HepG2 (cell line): ENCODE results near the gene EPHB6. TPM values are rescaled to one million over a fixed set of nuclear protein-coding genes. Genes with fewer than 3 reads are reported as not detected.

Experiments
- ATAC-seq: fragments of 200-7000 bp; cut with Tn5 transposase; 3 replicates; pipeline ENCODE4 v1.9.1; 2020; ENCODE audit warnings: mild to moderate bottlenecking, moderate library complexity
- BruUV-seq: library from RNA; stranded (reverse); fragments of 400-500 nt; replicated peaks from 2 replicates; lab custom pipeline; 2021; lab: Mats Ljungman, UMichigan
- CTCF ChIA-PET: fragments of 300-600 bp; formaldehyde crosslinking; extraction: SDS; loops from one replicate; lab custom pipeline; 2021; ENCODE audit warnings: low total read pairs, inconsistent platforms, low intra/inter-chr PET ratio; lab: Yijun Ruan, JAX
- POLR2A ChIA-PET: fragments of 350-600 bp; sonication (Branson Sonifier 250); formaldehyde crosslinking; loops from one replicate; lab custom pipeline; 2020; ENCODE audit warnings: antibody characterized with exemption, inconsistent platforms; lab: Yijun Ruan, JAX
- DNase-seq: peaks from one replicate; pipeline ENCODE4 v3.0.0-alpha.2; 2015; ENCODE audit warnings: low spot score
- FAIRE-seq: peaks from 3 replicates; lab custom pipeline; 2011; peaks lifted over from hg19 to GRCh38; lab: Jason Lieb, UNC
- H2AFZ ChIP-seq: one replicate; pipeline ENCODE4 v1.6.1; 2011; ENCODE audit warnings: low read length, inconsistent platforms
- H3K27ac ChIP-seq: fragments of 300-600 bp; 3 replicates; pipeline ENCODE4 v1.8.0; 2011; ENCODE audit warnings: mixed run types, mild to moderate bottlenecking, mixed read lengths, low read length, inconsistent platforms; ENCODE audit not compliant: insufficient read depth; ENCODE audit errors: extremely low read length
- H3K27me3 ChIP-seq, 2 experiments: fragments of 200-600 bp in 1 of 2; 2 replicates in 1 of 2; 3 replicates in 1 of 2; pipeline versions ENCODE4 v1.6.0 to v1.8.0; 2011; ENCODE audit warnings: low read length in 2 of 2, mild to moderate bottlenecking in 2 of 2, moderate library complexity in 2 of 2, inconsistent platforms in 1 of 2; ENCODE audit not compliant: insufficient read depth in 2 of 2, control insufficient read depth in 1 of 2
- H3K36me3 ChIP-seq, 2 experiments: fragments of 200-600 bp in 1 of 2; replicated peaks in 1 of 2; 2 replicates in 1 of 2; 3 replicates in 1 of 2; pipeline versions ENCODE4 v1.5.1 to v1.8.0; 2011; ENCODE audit warnings: low read length in 2 of 2, inconsistent platforms in 1 of 2; ENCODE audit not compliant: insufficient read depth in 2 of 2, control insufficient read depth in 1 of 2
- H3K4me1 ChIP-seq: 2 replicates; pipeline ENCODE4 v1.5.1; 2012; ENCODE audit warnings: low read length, inconsistent platforms; ENCODE audit not compliant: insufficient read depth
- H3K4me2 ChIP-seq: 2 replicates; pipeline ENCODE4 v1.6.0; 2011; ENCODE audit warnings: low read depth, low read length, inconsistent platforms
- H3K4me3 ChIP-seq, 3 experiments: fragments of 200-600 bp in 1 of 3; sonication (generic), shearing (Covaris generic) in 1 of 3; replicated peaks in 1 of 3; 2 replicates each; pipeline ENCODE4 v1.5.1; 2011 to 2016; ENCODE audit warnings: low read length in 3 of 3, inconsistent platforms in 2 of 3, low read depth in 2 of 3, mild to moderate bottlenecking in 2 of 3, control low read depth in 1 of 3, mixed read lengths in 1 of 3; ENCODE audit not compliant: insufficient read depth in 1 of 3
- H3K79me2 ChIP-seq: one replicate; pipeline ENCODE4 v1.6.1; 2011; ENCODE audit warnings: low read length, inconsistent platforms; ENCODE audit not compliant: insufficient read depth
- H3K9ac ChIP-seq: 2 replicates; pipeline ENCODE4 v1.6.0; 2011; ENCODE audit warnings: mild to moderate bottlenecking, low read depth, low read length, inconsistent platforms; ENCODE audit not compliant: insufficient read depth
- H3K9me3 ChIP-seq: 2 replicates; pipeline ENCODE4 v1.5.1; 2012; ENCODE audit warnings: mild to moderate bottlenecking, low read length
- H4K20me1 ChIP-seq: 2 replicates; pipeline ENCODE4 v1.6.0; 2011; ENCODE audit warnings: inconsistent platforms, mild to moderate bottlenecking, low read length, moderate library complexity; ENCODE audit not compliant: insufficient read depth
- BCLAF1 ChIP-seq: fragments of 450-650 bp; IDR thresholded peaks from 2 replicates; pipeline ENCODE4 v1.6.1; 2017; ENCODE audit warnings: mild to moderate bottlenecking
- DDIT3 ChIP-seq: sonication (generic); formaldehyde crosslinking; IDR thresholded peaks from 2 replicates; pipeline ENCODE4 v1.4.0; 2020; ENCODE audit warnings: mild to moderate bottlenecking, missing genetic modification reagents
- KLF15 ChIP-seq: sonication (generic); formaldehyde crosslinking; IDR thresholded peaks from 2 replicates; pipeline ENCODE4 v1.8.1; 2023; ENCODE audit warnings: borderline replicate concordance, mild to moderate bottlenecking, inconsistent platforms, missing genetic modification reagents, mixed read lengths
- MATR3 ChIP-seq: sonication (generic); formaldehyde crosslinking; IDR thresholded peaks from 2 replicates; pipeline ENCODE4 v1.4.0; 2020; ENCODE audit warnings: missing genetic modification reagents
- RAD51 ChIP-seq: fragments of 450-650 bp; IDR thresholded peaks from 2 replicates; pipeline ENCODE4 v1.6.1; 2016; ENCODE audit warnings: borderline replicate concordance
- SNAI1 ChIP-seq: sonication (generic); formaldehyde crosslinking; IDR thresholded peaks from 2 replicates; pipeline ENCODE4 v1.5.0; 2020; ENCODE audit warnings: mild to moderate bottlenecking, missing genetic modification reagents, borderline replicate concordance
- ZBTB4 ChIP-seq: sonication (generic); formaldehyde crosslinking; IDR thresholded peaks from 2 replicates; pipeline ENCODE4 v1.4.0; 2020; ENCODE audit warnings: missing genetic modification reagents, mild to moderate bottlenecking, borderline replicate concordance
- ZNF451 ChIP-seq: sonication (generic); formaldehyde crosslinking; IDR thresholded peaks from 2 replicates; pipeline ENCODE4 v1.5.0; 2020; ENCODE audit warnings: mild to moderate bottlenecking, missing genetic modification reagents
- ZNF546 ChIP-seq: sonication (generic); formaldehyde crosslinking; conservative IDR thresholded peaks from 2 replicates; pipeline ENCODE4 v1.8.1; 2023; ENCODE audit warnings: mild to moderate bottlenecking, missing genetic modification reagents
- ZNF589 ChIP-seq: sonication (generic); formaldehyde crosslinking; conservative IDR thresholded peaks from 2 replicates; pipeline ENCODE4 v1.8.0; 2022; ENCODE audit warnings: mild to moderate bottlenecking, moderate library complexity, missing genetic modification reagents
- WGBS: methylation state at CpG from one replicate; pipeline ENCODE4 v1.1.6; 2017; ENCODE audit warnings: low lambda C conversion rate; 5-methylcytosine and 5-hydroxymethylcytosine counted together
- in situ Hi-C: cut with HindIII; loops from 2 replicates; pipeline ENCODE4 v1.10.0; 2017; ENCODE audit warnings: low pct_unique_long_range_greater_than_20kb; ENCODE audit not compliant: extremely low pct_ligation_motif_present
- intact Hi-C: fragments of 100-400 bp; cut with micrococcal nuclease; formaldehyde crosslinking; loops from one replicate; pipeline ENCODE4 v1.10.0; 2022; ENCODE audit not compliant: unreplicated experiment
- polyA plus RNA-seq, 8 experiments: library from polyadenylated mRNA; depleted of rRNA in 3 of 8; stranded (reverse) in 7 of 8; unstranded in 1 of 8; fragments of >200 nt; fragmentation: Illumina TruSeq in 4 of 8; extraction: Trizol in 4 of 8; gene quantifications; 2 replicates each; pipeline versions ENCODE4 v1.2.1 to v1.2.3, GENCODE V29; 2011 to 2016; ENCODE audit warnings: low read depth in 4 of 8, missing spikeins in 1 of 8, mixed read lengths in 1 of 8; ENCODE audit not compliant: insufficient read depth in 1 of 8
- total RNA-seq, 5 experiments: library from RNA; depleted of rRNA; stranded (reverse); fragments of >200 nt; fragmentation: Illumina TruSeq; extraction: Trizol; gene quantifications; 2 replicates each; pipeline ENCODE4 v1.2.3, GENCODE V29; 2016; ENCODE audit warnings: low read depth in 1 of 5

The EPHB6 gene
- total and polyA plus RNA-seq, 2 of the 13 experiments (the other 11 are each of a cell fraction or from before 2014, with no cell fraction given), result not detected

GRCh38 chr7:142904128-142904527, 49.3 kb downstream of the EPHB6 start:
- no peak overlapping the region for H3K9ac ChIP-seq
- no TSS peak for BruUV-seq
- H3K27me3 ChIP-seq, result 0 out of 5 replicates have a peak, but pooled peaks cover 0 to 1% of the 10 kb centered on the region in 2 experiments
- ChIA-PET CTCF (no interaction called here), POLR2A (no interaction called here)
- FAIRE-seq, result no peak
- in situ Hi-C loops (no loop called here), intact Hi-C loops (no loop called here)
- TF ChIP-seq DDIT3 (CRISPR knock-in tag) (no peak), SNAI1 (CRISPR knock-in tag) (no peak), MATR3 (CRISPR knock-in tag) (no peak), ZNF546 (CRISPR knock-in tag) (no peak)
- H3K27ac ChIP-seq, result no peak overlapping the region
- no peaks in the 10 kb centered on the region for H4K20me1 ChIP-seq
- ATAC-seq, result no peak
- H3K79me2 ChIP-seq, result no peaks in the 10 kb centered on the region
- H3K4me1 ChIP-seq, result no peaks in the 10 kb centered on the region
- H3K36me3 ChIP-seq, result no peaks in the 10 kb centered on the region
- H3K4me2 ChIP-seq, result no peak overlapping the region
- H3K9me3 ChIP-seq, result peaks cover 7% of the 10 kb centered on the region
- DNase-seq, result no peak
- no peak overlapping the region for H2AFZ ChIP-seq
- H3K4me3 ChIP-seq, result no peak overlapping the region

GRCh38 chr7:142905759-142906158, 50.9 kb downstream of the EPHB6 start:
- Histone ChIP-seq H3K27ac (no peak overlapping the region), H3K9me3 (peaks cover 7% of the 10 kb centered on the region), H3K4me3 (no peak overlapping the region), H3K27me3 (0 out of 5 replicates have a peak, but pooled peaks cover 0 to 1% of the 10 kb centered on the region in 2 experiments), H4K20me1 (no peaks in the 10 kb centered on the region), H3K4me2 (no peak overlapping the region), H3K36me3 (no peaks in the 10 kb centered on the region), H2AFZ (no peak overlapping the region), H3K9ac (no peak overlapping the region), H3K4me1 (no peaks in the 10 kb centered on the region), H3K79me2 (no peaks in the 10 kb centered on the region)
- ChIA-PET CTCF (no interaction called here), POLR2A (no interaction called here)
- no peak for ATAC-seq
- DNase-seq, result no peak
- intact Hi-C loops, result no loop called here
- WGBS, result 21% methylated on average over 2 of the region's 2 CpGs
- no peak for FAIRE-seq
- no TSS peak for BruUV-seq
- in situ Hi-C loops, result no loop called here
- no peak for TF ChIP-seq ZBTB4 (CRISPR knock-in tag)
- TF ChIP-seq BCLAF1, result no peak
- no peak for TF ChIP-seq KLF15 (CRISPR knock-in tag)
- TF ChIP-seq ZNF589 (CRISPR knock-in tag), result no peak
- no peak for TF ChIP-seq ZNF451 (CRISPR knock-in tag)
- no peak for TF ChIP-seq RAD51
